Mammary epithelial cell (primary cell): ENCODE results near the gene HTT-AS.

Experiments used
- EZH2 ChIP-seq: IDR thresholded peaks from 2 replicates; pipeline ENCODE4 v1.6.1; 2012; ENCODE audit warnings: low read length, inconsistent platforms, borderline replicate concordance
- TF ChIP-seq, protein P1 (sequence below), 2 donors: IDR thresholded peaks in 1 of 2; conservative IDR thresholded peaks in 1 of 2; 2 replicates each; pipeline ENCODE4 v1.5.1; 2011 to 2012; ENCODE audit warnings: inconsistent platforms in 2 of 2, low read length in 2 of 2, mild to moderate bottlenecking in 2 of 2, control low read depth in 1 of 2, low read depth in 1 of 2; ENCODE audit not compliant: insufficient read depth in 1 of 2; ENCODE audit errors: extremely low read depth in 1 of 2

DNA sequence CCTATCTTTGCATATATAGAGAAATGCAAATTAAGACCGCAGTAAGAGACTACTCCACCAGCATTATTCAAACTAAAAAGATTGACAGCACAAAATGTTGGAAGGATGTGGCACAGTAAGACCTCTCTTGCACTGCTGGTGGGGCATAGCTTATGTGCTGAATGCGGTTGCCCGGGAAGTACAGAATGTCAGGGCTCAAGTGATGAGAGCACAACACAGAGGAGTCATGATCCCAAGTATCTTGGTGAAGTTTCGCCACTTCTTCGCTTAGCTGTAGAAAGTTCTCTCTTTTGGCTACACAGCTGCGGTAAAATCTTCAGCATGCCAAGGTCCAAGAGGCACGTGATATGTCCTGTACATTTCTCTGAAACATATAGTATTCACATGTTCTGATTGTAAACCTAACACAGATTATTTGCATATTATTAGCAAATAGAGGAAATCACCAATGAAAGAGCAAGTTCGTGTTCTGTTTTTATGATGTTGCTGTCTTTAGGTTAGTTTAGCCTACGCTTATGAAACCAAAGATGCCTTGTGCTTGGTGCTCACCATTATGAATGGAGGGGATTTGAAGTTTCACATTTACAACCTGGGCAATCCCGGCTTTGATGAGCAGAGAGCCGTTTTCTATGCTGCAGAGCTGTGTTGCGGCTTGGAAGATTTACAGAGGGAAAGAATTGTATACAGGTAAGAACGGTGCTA lies 55.0 kb downstream of the HTT-AS start:
- TF ChIP-seq, protein P1, sequence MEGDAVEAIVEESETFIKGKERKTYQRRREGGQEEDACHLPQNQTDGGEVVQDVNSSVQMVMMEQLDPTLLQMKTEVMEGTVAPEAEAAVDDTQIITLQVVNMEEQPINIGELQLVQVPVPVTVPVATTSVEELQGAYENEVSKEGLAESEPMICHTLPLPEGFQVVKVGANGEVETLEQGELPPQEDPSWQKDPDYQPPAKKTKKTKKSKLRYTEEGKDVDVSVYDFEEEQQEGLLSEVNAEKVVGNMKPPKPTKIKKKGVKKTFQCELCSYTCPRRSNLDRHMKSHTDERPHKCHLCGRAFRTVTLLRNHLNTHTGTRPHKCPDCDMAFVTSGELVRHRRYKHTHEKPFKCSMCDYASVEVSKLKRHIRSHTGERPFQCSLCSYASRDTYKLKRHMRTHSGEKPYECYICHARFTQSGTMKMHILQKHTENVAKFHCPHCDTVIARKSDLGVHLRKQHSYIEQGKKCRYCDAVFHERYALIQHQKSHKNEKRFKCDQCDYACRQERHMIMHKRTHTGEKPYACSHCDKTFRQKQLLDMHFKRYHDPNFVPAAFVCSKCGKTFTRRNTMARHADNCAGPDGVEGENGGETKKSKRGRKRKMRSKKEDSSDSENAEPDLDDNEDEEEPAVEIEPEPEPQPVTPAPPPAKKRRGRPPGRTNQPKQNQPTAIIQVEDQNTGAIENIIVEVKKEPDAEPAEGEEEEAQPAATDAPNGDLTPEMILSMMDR (conservative IDR thresholded peaks at IDR 0.05 in 1 of 2, IDR thresholded peaks at IDR 0.05 in 1 of 2; ENCODE audit: extremely low read depth in 1 of 2, insufficient read depth in 1 of 2, low read depth in 1 of 2, low read length in 2 of 2): no peak
- TF ChIP-seq EZH2: no peak
